ENCODE results near the gene LGR4.

The LGR4 gene

DNA sequence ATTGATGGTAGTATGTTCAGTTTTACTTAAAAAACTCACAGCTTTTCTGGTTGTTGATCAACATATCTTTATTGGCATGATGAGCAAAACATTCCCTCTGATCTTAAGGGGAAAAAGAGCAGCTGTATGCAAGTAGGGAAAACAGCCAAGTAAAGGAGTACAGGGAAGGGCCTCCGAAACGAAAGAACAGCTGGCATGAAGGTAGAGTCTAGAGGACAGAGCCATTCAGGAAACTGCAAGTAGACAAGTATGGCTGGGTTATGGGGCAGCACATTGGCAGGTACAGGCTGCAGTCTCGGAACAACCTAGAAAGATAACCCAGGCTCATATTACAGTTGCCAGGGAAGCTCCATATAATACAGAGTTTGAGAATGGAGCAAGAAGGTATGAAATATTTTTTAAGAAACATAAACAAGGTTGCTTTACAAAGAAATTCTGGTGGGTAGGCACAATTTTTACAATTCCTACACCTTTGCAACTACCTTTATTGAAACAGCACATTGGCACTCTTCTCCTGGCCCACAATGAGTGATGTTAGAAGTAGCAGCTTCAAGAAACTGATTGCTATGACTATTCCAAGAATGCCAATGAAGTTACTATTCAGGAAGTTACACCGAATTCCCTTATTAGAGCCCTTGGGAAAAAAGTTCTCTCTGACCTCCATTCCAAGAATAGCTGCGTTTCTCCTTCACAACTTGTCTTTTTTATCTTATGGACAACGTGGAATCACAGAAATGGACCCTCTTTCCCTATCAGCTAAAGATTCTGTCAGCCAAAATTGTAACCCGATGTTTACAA is 45.2 kb downstream of the LGR4 start:
- no peak overlapping the region for H3K4me3 ChIP-seq (ENCODE audit: low read length)
- TF ChIP-seq, protein P1, sequence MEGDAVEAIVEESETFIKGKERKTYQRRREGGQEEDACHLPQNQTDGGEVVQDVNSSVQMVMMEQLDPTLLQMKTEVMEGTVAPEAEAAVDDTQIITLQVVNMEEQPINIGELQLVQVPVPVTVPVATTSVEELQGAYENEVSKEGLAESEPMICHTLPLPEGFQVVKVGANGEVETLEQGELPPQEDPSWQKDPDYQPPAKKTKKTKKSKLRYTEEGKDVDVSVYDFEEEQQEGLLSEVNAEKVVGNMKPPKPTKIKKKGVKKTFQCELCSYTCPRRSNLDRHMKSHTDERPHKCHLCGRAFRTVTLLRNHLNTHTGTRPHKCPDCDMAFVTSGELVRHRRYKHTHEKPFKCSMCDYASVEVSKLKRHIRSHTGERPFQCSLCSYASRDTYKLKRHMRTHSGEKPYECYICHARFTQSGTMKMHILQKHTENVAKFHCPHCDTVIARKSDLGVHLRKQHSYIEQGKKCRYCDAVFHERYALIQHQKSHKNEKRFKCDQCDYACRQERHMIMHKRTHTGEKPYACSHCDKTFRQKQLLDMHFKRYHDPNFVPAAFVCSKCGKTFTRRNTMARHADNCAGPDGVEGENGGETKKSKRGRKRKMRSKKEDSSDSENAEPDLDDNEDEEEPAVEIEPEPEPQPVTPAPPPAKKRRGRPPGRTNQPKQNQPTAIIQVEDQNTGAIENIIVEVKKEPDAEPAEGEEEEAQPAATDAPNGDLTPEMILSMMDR (conservative IDR thresholded peaks at IDR 0.05; ENCODE audit: low read depth, low read length), result no peak
- no peak for DNase-seq (ENCODE audit: low read depth)

DNA sequence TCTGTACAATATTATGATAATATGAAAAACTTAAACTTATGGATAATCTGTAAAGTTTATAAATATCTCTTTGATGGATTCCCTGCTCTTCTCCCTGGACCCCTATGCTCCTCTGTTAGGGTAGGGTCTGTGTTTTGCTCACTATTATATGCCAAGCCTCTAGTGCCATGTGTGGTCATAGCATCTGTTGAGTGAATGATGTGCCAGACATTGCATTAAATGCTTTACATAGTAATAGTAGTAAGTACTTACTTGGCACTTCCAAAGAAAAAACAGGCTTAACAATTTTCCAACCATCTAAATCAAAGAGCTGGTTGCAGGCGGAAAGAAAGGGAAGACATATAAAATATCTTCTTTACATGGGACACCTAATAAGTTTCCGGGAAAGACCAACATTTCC is 46.8 kb downstream of the LGR4 start:
- TF ChIP-seq, protein P1 (conservative IDR thresholded peaks at IDR 0.05; ENCODE audit: low read depth, low read length), result no peak
- no peak for DNase-seq (ENCODE audit: low read depth)
- no peak overlapping the region for H3K4me3 ChIP-seq (ENCODE audit: low read length)

DNA sequence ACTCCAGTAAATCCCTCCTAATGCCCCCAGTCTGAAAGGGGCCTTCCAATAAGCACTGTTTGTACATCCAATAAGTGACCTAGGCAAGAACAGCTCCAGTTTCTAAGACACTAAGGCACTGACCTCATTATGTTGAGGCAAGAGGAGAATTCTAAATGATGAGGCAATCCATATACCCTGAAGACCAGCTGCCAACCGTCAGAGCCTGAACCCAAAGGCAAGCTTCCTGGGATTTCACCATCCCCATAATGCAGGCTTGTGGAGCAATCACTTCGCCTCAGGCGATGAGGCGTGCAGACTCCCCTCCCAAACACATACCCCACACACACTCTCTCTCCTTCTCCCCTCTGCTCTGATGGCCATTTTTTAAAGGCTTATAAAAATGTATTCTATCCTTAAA is 49.5 kb downstream of the LGR4 start:
- DNase-seq (ENCODE audit: low read depth), result no peak
- TF ChIP-seq, protein P1 (conservative IDR thresholded peaks at IDR 0.05; ENCODE audit: low read depth, low read length), result no peak
- H3K4me3 ChIP-seq (ENCODE audit: low read length), result no peak overlapping the region

DNA sequence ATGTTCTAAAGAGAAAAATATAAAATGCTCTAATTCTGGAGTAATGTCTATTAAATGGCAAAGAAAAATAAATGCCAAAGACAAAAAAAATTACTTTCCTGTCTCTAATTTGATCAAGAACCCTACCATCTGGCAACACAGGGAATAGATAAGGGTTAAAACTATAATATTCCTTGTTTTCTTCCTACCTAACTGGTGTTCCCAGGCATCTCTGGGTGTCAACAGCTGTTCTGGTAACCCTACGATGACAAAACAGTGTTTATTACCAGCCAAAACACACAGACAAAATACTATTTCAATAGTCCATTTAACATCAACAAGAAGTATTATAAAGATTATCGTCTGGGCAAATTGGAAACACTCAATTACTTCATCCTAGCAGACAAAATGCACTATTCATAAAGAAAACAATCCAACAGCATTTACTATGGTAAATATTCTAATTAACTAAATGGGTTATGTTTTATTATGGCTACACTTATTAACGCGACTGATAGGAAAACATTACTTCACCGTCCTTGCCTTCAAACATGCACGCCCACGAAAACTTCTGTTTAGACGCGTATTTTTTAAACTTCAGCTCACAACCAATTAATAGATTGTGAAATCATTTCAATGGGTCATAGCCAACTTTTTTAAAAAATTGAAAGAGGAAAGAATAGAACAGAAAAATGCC is 50.6 kb downstream of the LGR4 start:
- TF ChIP-seq, protein P1 (conservative IDR thresholded peaks at IDR 0.05; ENCODE audit: low read depth, low read length), result no peak
- DNase-seq (ENCODE audit: low read depth), result no peak
- H3K4me3 ChIP-seq (ENCODE audit: low read length), result no peak overlapping the region

DNA sequence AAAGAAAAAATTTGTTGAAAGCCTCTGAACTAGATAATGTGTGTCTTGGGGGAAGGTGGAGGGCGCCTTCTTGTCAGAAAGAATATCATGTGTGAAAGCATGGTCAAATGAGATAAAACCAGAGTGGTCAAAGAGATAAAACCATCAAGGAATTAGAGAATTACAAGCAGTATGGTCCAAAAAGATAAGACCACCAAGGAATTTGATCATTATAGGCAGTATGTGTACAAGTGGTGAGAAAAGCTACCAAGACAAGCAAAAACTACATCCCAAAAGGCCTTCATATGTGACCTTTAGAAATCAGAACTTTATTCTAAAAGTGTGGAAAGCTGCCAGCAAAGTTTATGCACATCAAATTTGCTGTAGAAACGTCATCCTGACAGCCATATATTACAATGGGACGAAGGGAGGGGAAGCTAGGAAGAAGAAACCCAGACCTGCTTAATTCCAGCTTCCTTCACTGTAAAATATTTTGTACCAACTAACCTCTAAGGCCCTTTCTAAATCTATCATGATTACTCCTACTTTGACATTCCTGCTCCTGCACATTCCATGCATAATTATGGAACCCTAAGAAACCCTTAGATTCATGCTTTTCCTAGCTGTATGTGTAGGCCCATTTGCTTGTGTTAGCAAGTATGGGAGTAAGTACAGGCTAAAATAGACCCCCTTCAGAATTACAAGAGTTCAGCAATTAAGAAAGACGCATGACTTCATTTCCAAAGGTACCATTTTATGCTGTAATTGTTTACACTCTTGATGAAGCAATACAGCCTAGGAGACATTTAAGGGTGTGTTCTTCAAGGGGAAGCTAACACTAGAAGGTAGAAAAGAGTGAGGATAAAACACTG is 51.6 kb downstream of the LGR4 start:
- H3K4me3 ChIP-seq (ENCODE audit: low read length), result no peak overlapping the region
- no peak for DNase-seq (ENCODE audit: low read depth)
- TF ChIP-seq, protein P1 (conservative IDR thresholded peaks at IDR 0.05; ENCODE audit: low read depth, low read length), result no peak

DNA sequence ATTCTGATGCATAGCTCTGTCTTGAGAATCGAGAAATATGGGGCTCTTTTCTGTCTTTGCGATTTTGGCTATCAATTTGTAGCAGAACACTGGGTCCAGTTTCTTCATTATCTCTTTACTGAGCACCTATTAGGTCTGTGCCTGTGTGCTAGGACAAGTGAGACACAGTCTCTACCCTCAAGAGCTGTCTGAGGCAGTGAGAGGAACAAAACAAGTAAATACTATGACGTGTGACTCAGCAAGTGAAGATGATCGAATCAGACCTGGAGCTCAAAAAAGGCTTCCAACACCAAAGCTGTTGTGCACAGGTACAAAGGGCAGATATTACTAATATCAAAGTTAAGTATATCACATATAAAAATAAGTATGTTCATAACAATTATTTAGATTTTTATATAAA is 52.4 kb downstream of the LGR4 start:
- DNase-seq (ENCODE audit: low read depth), result no peak
- no peak overlapping the region for H3K4me3 ChIP-seq (ENCODE audit: low read length)
- TF ChIP-seq, protein P1 (conservative IDR thresholded peaks at IDR 0.05; ENCODE audit: low read depth, low read length), result no peak
